NB4 (cell line): ENCODE measurements around the gene CDC42BPA.

Source experiments
- DNase-seq: peaks from one replicate; pipeline ENCODE4 v3.0.0; 2010; ENCODE audit warnings: low read depth
- H3K4me3 ChIP-seq: one replicate; pipeline ENCODE4 v1.5.1; 2011; ENCODE audit warnings: mild to moderate bottlenecking, low read depth, low read length, moderate library complexity
- CTCF ChIP-seq: IDR thresholded peaks from one replicate; pipeline ENCODE4 v1.5.1; 2012; ENCODE audit warnings: low read depth, low read length
- MAX ChIP-seq: IDR thresholded peaks from 2 replicates; pipeline ENCODE4 v1.6.1; 2011; ENCODE audit warnings: low read depth, low read length
- MYC ChIP-seq: IDR thresholded peaks from 2 replicates; pipeline ENCODE4 v1.6.1; 2011; ENCODE audit warnings: low read depth, low read length
- POLR2A ChIP-seq: IDR thresholded peaks from 2 replicates; pipeline ENCODE4 v1.6.1; 2011; ENCODE audit warnings: mild to moderate bottlenecking; ENCODE audit not compliant: insufficient read length; ENCODE audit errors: extremely low read depth

The CDC42BPA gene

GRCh38 chr1:227086636-227087035 lies 231.7 kb downstream of the CDC42BPA start:
- no peak for DNase-seq
- TF ChIP-seq MAX (no peak), CTCF (no peak), POLR2A (no peak), MYC (no peak)
- H3K4me3 ChIP-seq, result no peak overlapping the region

DNA sequence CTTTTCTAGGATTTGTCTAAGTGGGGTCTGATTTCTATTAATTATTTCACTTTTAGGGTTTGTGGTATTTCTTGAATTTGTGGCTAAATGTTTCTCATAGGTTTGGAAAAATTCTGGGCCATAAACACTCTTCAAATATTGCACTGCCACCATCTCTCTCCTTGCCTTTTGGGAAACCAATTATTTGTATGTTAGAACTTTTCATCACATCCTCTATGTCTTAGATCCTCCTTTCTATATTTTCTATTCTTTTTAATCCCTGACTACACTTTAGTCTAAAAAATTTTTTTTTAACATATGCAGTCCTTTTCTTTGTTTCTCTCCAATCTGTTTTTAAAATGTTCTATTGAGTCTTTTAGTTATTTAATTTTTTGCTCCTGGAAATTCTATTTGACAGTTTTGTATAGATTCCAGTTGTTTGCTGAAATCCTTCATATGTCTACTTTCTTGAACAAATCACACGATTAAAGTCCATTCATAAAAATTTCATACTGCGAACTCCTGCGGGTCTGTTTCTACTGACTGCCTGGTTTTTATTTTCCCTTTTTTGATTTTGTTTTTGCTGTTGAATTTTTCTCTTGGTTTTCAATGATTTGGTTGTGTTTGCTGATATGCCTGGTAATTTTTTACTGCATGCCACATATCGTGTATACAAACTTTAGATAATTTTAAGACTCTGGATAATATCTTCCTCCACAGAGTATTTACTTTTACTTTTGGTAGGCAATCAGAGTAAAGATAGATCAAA lies 235.1 kb downstream of the CDC42BPA start:
- TF ChIP-seq POLR2A (no peak), MYC (no peak), MAX (no peak), CTCF (no peak)
- no peak overlapping the region for H3K4me3 ChIP-seq
- no peak for DNase-seq

DNA sequence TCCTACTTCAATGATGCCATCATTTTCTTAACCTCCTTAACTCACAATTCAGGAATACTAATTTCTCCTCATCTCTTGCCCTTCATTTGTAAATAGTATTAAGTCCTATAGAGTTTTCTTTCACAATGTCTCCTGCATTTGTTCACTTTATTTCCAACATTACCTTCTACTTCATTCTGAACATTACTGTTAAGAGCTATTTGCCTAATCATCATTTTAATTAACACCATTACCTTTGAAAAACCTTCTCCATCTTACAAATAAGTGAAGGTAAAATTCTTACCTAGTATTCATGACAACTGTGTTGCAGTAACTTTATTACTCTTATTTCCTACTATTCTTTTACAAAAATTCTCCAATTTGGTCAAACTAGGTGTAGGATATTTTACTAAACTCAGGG lies 240.5 kb downstream of the CDC42BPA start:
- no peak for DNase-seq
- H3K4me3 ChIP-seq, result no peak overlapping the region
- no peak for TF ChIP-seq MYC
- TF ChIP-seq POLR2A, result no peak
- TF ChIP-seq CTCF, result no peak
- TF ChIP-seq MAX, result no peak

DNA sequence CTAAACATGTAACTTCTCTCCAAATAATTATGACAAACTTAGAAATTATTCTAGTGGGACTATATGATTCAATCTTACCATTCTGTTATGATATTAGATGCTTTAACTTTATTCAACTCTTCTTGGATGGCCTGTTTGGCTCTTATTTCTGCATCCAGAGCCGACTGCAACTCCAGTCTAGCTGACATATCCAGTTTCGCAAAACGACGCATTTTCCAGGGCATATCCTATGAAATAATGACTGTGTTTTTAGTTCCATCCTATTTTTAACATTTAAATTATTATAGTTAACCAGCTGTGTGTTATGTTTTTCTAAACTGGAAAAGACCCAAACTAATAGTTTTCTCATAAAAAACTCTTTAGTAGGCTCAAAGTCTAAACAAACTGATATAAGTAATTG lies 244.5 kb downstream of the CDC42BPA start:
- TF ChIP-seq CTCF, result no peak
- TF ChIP-seq POLR2A, result no peak
- TF ChIP-seq MYC, result no peak
- TF ChIP-seq MAX, result no peak
- no peak for DNase-seq
- no peak overlapping the region for H3K4me3 ChIP-seq

DNA sequence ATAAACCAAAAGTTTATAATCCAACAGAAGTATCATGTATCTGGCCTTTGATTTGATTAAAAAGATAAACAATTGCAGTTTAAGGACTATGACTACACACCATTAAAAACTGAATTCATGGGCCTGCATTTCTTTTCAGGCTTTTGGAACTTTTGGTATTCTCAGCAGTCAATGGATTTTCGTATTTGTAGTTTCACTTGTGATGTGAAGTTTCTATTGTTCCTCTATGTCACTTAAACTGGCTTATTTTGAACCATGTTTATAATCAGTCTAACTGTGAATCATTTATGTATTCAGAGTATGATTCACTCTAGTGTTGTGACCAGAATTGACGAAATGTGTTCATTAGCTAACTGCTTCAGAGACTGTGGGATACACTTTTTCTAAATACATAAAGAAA lies 245.3 kb downstream of the CDC42BPA start:
- DNase-seq, result no peak
- H3K4me3 ChIP-seq, result no peak overlapping the region
- TF ChIP-seq MAX, result no peak

- no peak for DNase-seq
- no peak for TF ChIP-seq MAX
- no peak for TF ChIP-seq CTCF
- TF ChIP-seq POLR2A, result no peak
- TF ChIP-seq MYC, result no peak
- H3K4me3 ChIP-seq, result no peak overlapping the region
These were observed 246.3 kb downstream of the CDC42BPA start for GRCh38 chr1:227071895-227072587.
